Measurements from ENCODE around the gene TEX261.

GRCh38 chr2:70974592-70974991 is 20.1 kb downstream of the TEX261 start:
- TF ChIP-seq, protein P1, sequence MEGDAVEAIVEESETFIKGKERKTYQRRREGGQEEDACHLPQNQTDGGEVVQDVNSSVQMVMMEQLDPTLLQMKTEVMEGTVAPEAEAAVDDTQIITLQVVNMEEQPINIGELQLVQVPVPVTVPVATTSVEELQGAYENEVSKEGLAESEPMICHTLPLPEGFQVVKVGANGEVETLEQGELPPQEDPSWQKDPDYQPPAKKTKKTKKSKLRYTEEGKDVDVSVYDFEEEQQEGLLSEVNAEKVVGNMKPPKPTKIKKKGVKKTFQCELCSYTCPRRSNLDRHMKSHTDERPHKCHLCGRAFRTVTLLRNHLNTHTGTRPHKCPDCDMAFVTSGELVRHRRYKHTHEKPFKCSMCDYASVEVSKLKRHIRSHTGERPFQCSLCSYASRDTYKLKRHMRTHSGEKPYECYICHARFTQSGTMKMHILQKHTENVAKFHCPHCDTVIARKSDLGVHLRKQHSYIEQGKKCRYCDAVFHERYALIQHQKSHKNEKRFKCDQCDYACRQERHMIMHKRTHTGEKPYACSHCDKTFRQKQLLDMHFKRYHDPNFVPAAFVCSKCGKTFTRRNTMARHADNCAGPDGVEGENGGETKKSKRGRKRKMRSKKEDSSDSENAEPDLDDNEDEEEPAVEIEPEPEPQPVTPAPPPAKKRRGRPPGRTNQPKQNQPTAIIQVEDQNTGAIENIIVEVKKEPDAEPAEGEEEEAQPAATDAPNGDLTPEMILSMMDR (conservative IDR thresholded peaks at IDR 0.05; ENCODE audit: low read depth, low read length) = no peak
- no peak for TF ChIP-seq EZH2 (IDR thresholded peaks at IDR 0.05; ENCODE audit: low read length, unreplicated experiment)
- no peak for TF ChIP-seq EZH2phosphoT487 (IDR thresholded peaks at IDR 0.05; ENCODE audit: borderline replicate concordance, low read length)
